Fibroblast of lung (primary cell): Measurements from ENCODE around the gene SLC35E1. TPM values are rescaled to one million over a fixed set of nuclear protein-coding genes. Genes with fewer than 3 reads are reported as not detected.

Experiments used
- DNase-seq, 2 donors: peaks; one replicate each; pipeline versions ENCODE4 v3.0.0 to v3.0.0-alpha.2; 2010; ENCODE audit warnings: low read depth in 2 of 2
- H2AFZ ChIP-seq: 2 replicates; pipeline ENCODE4 v1.5.1; 2012; ENCODE audit warnings: low read length, control low read depth, inconsistent platforms
- H3K27ac ChIP-seq: 2 replicates; pipeline ENCODE4 v1.5.1; 2011; ENCODE audit warnings: low read length, control low read depth; ENCODE audit not compliant: insufficient read depth
- H3K27me3 ChIP-seq: 2 replicates; pipeline ENCODE4 v1.5.1; 2011; ENCODE audit warnings: mild to moderate bottlenecking, low read length; ENCODE audit not compliant: control insufficient read depth, insufficient read depth
- H3K36me3 ChIP-seq: 2 replicates; pipeline ENCODE4 v1.5.1; 2011; ENCODE audit warnings: low read length; ENCODE audit not compliant: control insufficient read depth, insufficient read depth
- H3K4me1 ChIP-seq: 2 replicates; pipeline ENCODE4 v1.5.1; 2011; ENCODE audit warnings: low read length; ENCODE audit not compliant: control insufficient read depth, insufficient read depth; ENCODE audit errors: extremely low read depth
- H3K4me2 ChIP-seq: 2 replicates; pipeline ENCODE4 v1.5.1; 2011; ENCODE audit warnings: low read length, control low read depth; ENCODE audit not compliant: insufficient read depth; ENCODE audit errors: extremely low read depth
- H3K4me3 ChIP-seq, 4 experiments: fragments of 200-600 bp in 1 of 4; sonication (generic) in 1 of 4; replicated peaks in 1 of 4; 2 replicates each; pipeline ENCODE4 v1.5.1; 2011 to 2016; ENCODE audit warnings: low read length in 4 of 4, low read depth in 3 of 4, mild to moderate bottlenecking in 3 of 4, control low read depth in 2 of 4, inconsistent platforms in 1 of 4, mixed read lengths in 1 of 4; ENCODE audit not compliant: insufficient read depth in 1 of 4; ENCODE audit errors: control extremely low read depth in 1 of 4
- H3K79me2 ChIP-seq: 2 replicates; pipeline ENCODE4 v1.5.1; 2012; ENCODE audit warnings: mild to moderate bottlenecking, low read length, inconsistent platforms; ENCODE audit not compliant: control insufficient read depth, insufficient read depth
- H3K9ac ChIP-seq: 2 replicates; pipeline ENCODE4 v1.5.1; 2011; ENCODE audit warnings: mild to moderate bottlenecking, low read length, control low read depth; ENCODE audit not compliant: insufficient read depth
- H3K9me3 ChIP-seq: 2 replicates; pipeline ENCODE4 v1.5.1; 2012; ENCODE audit warnings: low read depth, low read length; ENCODE audit not compliant: control insufficient read depth, insufficient read depth
- H4K20me1 ChIP-seq: 2 replicates; pipeline ENCODE4 v1.5.1; 2011; ENCODE audit warnings: low read length; ENCODE audit not compliant: control insufficient read depth, insufficient read depth; ENCODE audit errors: extremely low read depth
- EZH2 ChIP-seq: IDR thresholded peaks from 2 replicates; pipeline ENCODE4 v1.5.1; 2012; ENCODE audit warnings: low read length, control low read depth, mild to moderate bottlenecking; ENCODE audit errors: missing control alignments
- polyA plus RNA-seq, 2 donors: library from polyadenylated mRNA; depleted of rRNA in 1 of 2; stranded (reverse) in 1 of 2; unstranded in 1 of 2; fragments of >200 nt; gene quantifications; 2 replicates each; pipeline ENCODE4 v1.2.1, GENCODE V29; 2011 to 2012; ENCODE audit warnings: missing spikeins in 1 of 2
- total RNA-seq: library from RNA; depleted of rRNA; stranded (reverse); fragments of >200 nt; gene quantifications from 2 replicates; pipeline ENCODE4 v1.2.1, GENCODE V29; 2014
- TF ChIP-seq, protein P1 (sequence below), 2 donors: IDR thresholded peaks in 1 of 2; conservative IDR thresholded peaks in 1 of 2; 1 replicate in 1 of 2; 2 replicates in 1 of 2; pipeline ENCODE4 v1.5.1; 2011 to 2012; ENCODE audit warnings: low read length in 2 of 2, control low read depth in 1 of 2, inconsistent platforms in 1 of 2, low read depth in 1 of 2, mild to moderate bottlenecking in 1 of 2

The SLC35E1 gene
- total and polyA plus RNA-seq, 2 donors (not counting 1 experiment from before 2014, with no cell fraction given) = 19.0 to 36.1 TPM

DNA sequence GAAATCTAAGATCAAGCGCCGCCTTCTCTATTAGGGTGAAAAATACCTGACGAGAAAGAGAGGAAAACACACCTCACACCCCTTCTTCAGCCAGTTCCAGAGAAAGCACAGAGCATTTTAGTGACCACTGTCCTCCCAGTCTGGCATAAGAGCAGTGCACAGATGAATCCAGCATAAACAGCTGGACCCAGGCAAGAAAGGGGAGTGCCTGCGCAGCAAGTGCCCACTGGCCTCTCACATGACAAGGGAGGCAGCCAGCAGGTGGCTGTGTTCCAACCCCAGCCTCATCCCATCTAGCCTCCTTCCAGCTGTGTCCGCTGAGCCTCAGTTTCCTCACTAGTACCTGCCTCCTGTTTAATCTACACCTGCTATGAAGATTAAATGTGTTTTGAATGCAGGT is 47.8 kb upstream of the SLC35E1 start:
- Histone ChIP-seq H3K4me3 (no peak overlapping the region), H3K9me3 (no peaks in the 10 kb centered on the region), H3K9ac (no peak overlapping the region), H3K79me2 (peaks cover 98% of the 10 kb centered on the region), H4K20me1 (no peaks in the 10 kb centered on the region), H3K27ac (no peak overlapping the region), H3K27me3 (no peaks in the 10 kb centered on the region), H2AFZ (no peak overlapping the region), H3K4me2 (no peak overlapping the region), H3K36me3 (peaks cover 5% of the 10 kb centered on the region), H3K4me1 (peaks cover 5% of the 10 kb centered on the region)
- no peak for DNase-seq
- TF ChIP-seq, protein P1, sequence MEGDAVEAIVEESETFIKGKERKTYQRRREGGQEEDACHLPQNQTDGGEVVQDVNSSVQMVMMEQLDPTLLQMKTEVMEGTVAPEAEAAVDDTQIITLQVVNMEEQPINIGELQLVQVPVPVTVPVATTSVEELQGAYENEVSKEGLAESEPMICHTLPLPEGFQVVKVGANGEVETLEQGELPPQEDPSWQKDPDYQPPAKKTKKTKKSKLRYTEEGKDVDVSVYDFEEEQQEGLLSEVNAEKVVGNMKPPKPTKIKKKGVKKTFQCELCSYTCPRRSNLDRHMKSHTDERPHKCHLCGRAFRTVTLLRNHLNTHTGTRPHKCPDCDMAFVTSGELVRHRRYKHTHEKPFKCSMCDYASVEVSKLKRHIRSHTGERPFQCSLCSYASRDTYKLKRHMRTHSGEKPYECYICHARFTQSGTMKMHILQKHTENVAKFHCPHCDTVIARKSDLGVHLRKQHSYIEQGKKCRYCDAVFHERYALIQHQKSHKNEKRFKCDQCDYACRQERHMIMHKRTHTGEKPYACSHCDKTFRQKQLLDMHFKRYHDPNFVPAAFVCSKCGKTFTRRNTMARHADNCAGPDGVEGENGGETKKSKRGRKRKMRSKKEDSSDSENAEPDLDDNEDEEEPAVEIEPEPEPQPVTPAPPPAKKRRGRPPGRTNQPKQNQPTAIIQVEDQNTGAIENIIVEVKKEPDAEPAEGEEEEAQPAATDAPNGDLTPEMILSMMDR (conservative IDR thresholded peaks at IDR 0.05 in 1 of 2, IDR thresholded peaks at IDR 0.05 in 1 of 2; ENCODE audit: low read depth in 1 of 2, low read length in 2 of 2) = no peak
- TF ChIP-seq EZH2 = no peak

GRCh38 chr19:16619457-16619856 is 47.2 kb upstream of the SLC35E1 start:
- no peak overlapping the region for H2AFZ ChIP-seq
- no peak overlapping the region for H3K9ac ChIP-seq
- H3K4me3 ChIP-seq = no peak overlapping the region
- no peaks in the 10 kb centered on the region for H4K20me1 ChIP-seq
- H3K27me3 ChIP-seq = no peaks in the 10 kb centered on the region
- peaks cover 5% of the 10 kb centered on the region for H3K36me3 ChIP-seq
- peaks cover 6% of the 10 kb centered on the region for H3K4me1 ChIP-seq
- H3K79me2 ChIP-seq = peaks cover 98% of the 10 kb centered on the region
- TF ChIP-seq EZH2 = no peak
- TF ChIP-seq, protein P1 (conservative IDR thresholded peaks at IDR 0.05 in 1 of 2, IDR thresholded peaks at IDR 0.05 in 1 of 2; ENCODE audit: low read depth in 1 of 2, low read length in 2 of 2) = no peak
- no peak overlapping the region for H3K27ac ChIP-seq
- H3K9me3 ChIP-seq = no peaks in the 10 kb centered on the region
- peak in 1 of 2 donors; percentile 14 for DNase-seq
- H3K4me2 ChIP-seq = no peak overlapping the region

DNA sequence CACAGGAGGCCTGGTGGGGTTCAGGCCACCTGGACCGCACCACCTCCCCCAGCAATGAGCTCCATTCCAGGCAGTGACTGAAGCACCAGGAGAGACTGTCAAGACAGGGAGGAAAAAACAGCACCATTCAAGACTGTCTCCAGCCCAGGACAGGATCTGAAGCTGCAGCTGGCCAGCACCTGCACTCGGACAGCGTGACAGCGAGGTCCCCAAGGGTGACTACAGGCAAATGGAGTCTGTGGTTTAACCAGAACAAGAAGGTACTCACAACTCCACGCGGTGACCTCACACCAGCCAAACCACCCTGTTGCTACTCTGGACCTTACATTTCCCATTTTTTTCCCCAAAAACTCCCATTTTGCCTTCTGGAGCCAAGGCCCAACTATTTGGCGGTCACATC is 46.0 kb upstream of the SLC35E1 start:
- no peak overlapping the region for H3K4me2 ChIP-seq
- no peak overlapping the region for H3K4me3 ChIP-seq
- H2AFZ ChIP-seq = no peak overlapping the region
- peaks cover 97% of the 10 kb centered on the region for H3K79me2 ChIP-seq
- H3K36me3 ChIP-seq = no peaks in the 10 kb centered on the region
- DNase-seq = no peak
- H3K27ac ChIP-seq = no peak overlapping the region
- TF ChIP-seq, protein P1 (conservative IDR thresholded peaks at IDR 0.05 in 1 of 2, IDR thresholded peaks at IDR 0.05 in 1 of 2; ENCODE audit: low read depth in 1 of 2, low read length in 2 of 2) = no peak
- no peak for TF ChIP-seq EZH2
- peaks cover 6% of the 10 kb centered on the region for H3K4me1 ChIP-seq
- no peaks in the 10 kb centered on the region for H3K9me3 ChIP-seq
- no peak overlapping the region for H3K9ac ChIP-seq
- H4K20me1 ChIP-seq = no peaks in the 10 kb centered on the region
- no peaks in the 10 kb centered on the region for H3K27me3 ChIP-seq
